Gastrocnemius medialis (tissue), 4 donors: ENCODE results near the gene SRSF4.

Experiments used
- CTCF ChIP-seq, 5 experiments: fragments of 450-650 bp in 3 of 5; fragments of 200-600 bp in 2 of 5; sonication (generic) in 2 of 5; IDR thresholded peaks in 4 of 5; conservative IDR thresholded peaks in 1 of 5; 1 replicate in 4 of 5; 2 replicates in 1 of 5; pipeline ENCODE4 v1.5.1; 2016 to 2019; ENCODE audit warnings: antibody characterized with exemption in 5 of 5, mild to moderate bottlenecking in 3 of 5, moderate library complexity in 3 of 5
- POLR2A ChIP-seq, 2 donors: fragments of 450-650 bp; IDR thresholded peaks; one replicate each; pipeline ENCODE4 v1.6.1; 2017; ENCODE audit warnings: antibody characterized with exemption in 2 of 2, mild to moderate bottlenecking in 2 of 2, moderate library complexity in 2 of 2

- TF ChIP-seq CTCF (IDR thresholded peaks at IDR 0.05 in 4 of 5, conservative IDR thresholded peaks at IDR 0.05 in 1 of 5) (no peak), POLR2A (IDR thresholded peaks at IDR 0.05) (no peak)
These were observed 19.4 kb upstream of the SRSF4 start for GRCh38 chr1:29200906-29201594.
